Osteocyte (in vitro differentiated cells): ENCODE data around the gene AGRN. TPM values are rescaled to one million over a fixed set of nuclear protein-coding genes. Genes with fewer than 3 reads are reported as not detected.

Experiments used
- DNase-seq: peaks from one replicate; pipeline ENCODE4 v3.0.0; 2021; ENCODE audit warnings: mixed read lengths; ENCODE audit not compliant: unreplicated experiment; ENCODE audit errors: extremely low spot score
- H3K27ac Mint-ChIP-seq: one replicate; pipeline ENCODE4 v1.8.0; 2021; ENCODE audit warnings: mild to moderate bottlenecking, mixed read lengths; ENCODE audit not compliant: unreplicated experiment
- H3K27me3 Mint-ChIP-seq: one replicate; pipeline ENCODE4 v1.8.0; 2021; ENCODE audit warnings: mixed read lengths; ENCODE audit not compliant: unreplicated experiment
- H3K36me3 Mint-ChIP-seq: one replicate; pipeline ENCODE4 v1.8.0; 2021; ENCODE audit warnings: mixed read lengths; ENCODE audit not compliant: unreplicated experiment
- H3K4me1 Mint-ChIP-seq: one replicate; pipeline ENCODE4 v1.8.0; 2021; ENCODE audit warnings: mixed read lengths; ENCODE audit not compliant: unreplicated experiment
- H3K4me3 Mint-ChIP-seq: one replicate; pipeline ENCODE4 v1.8.0; 2021; ENCODE audit warnings: mild to moderate bottlenecking, moderate library complexity, mixed read lengths; ENCODE audit not compliant: unreplicated experiment
- H3K9me3 Mint-ChIP-seq: one replicate; pipeline ENCODE4 v1.8.0; 2021; ENCODE audit warnings: mixed read lengths; ENCODE audit not compliant: unreplicated experiment
- CTCF ChIP-seq: fragments of 200-600 bp; sonication (generic); IDR thresholded peaks from 2 replicates; pipeline ENCODE4 v1.5.0; 2021; ENCODE audit warnings: antibody characterized with exemption, mild to moderate bottlenecking, moderate library complexity
- total RNA-seq: library from RNA; stranded (reverse); gene quantifications from 2 replicates; pipeline ENCODE4 v1.2.1, GENCODE V29; 2021

The AGRN gene
- total RNA-seq, 1 donor from 2014 or later, result 191 TPM

- no peak for DNase-seq
- H3K27me3 Mint-ChIP-seq, result no peaks in the 10 kb centered on the region
- peaks cover 6% of the 10 kb centered on the region for H3K36me3 Mint-ChIP-seq
- TF ChIP-seq CTCF, result no peak
- peaks cover 11% of the 10 kb centered on the region for H3K4me1 Mint-ChIP-seq
- H3K9me3 Mint-ChIP-seq, result no peaks in the 10 kb centered on the region
- no peak overlapping the region for H3K27ac Mint-ChIP-seq
- H3K4me3 Mint-ChIP-seq, result peak overlapping the region; percentile 66
These were observed 12.5 kb downstream of the AGRN start for GRCh38 chr1:1032424-1032823.

- no peaks in the 10 kb centered on the region for H3K9me3 Mint-ChIP-seq
- H3K4me1 Mint-ChIP-seq, result peaks cover 9% of the 10 kb centered on the region
- DNase-seq, result peak; percentile 92
- peak overlapping the region; percentile 48 for H3K4me3 Mint-ChIP-seq
- no peaks in the 10 kb centered on the region for H3K27me3 Mint-ChIP-seq
- peak; percentile 86 for TF ChIP-seq CTCF
- peaks cover 6% of the 10 kb centered on the region for H3K36me3 Mint-ChIP-seq
- no peak overlapping the region for H3K27ac Mint-ChIP-seq
These were observed 13.2 kb downstream of the AGRN start for GRCh38 chr1:1033009-1033587.

- Mint-ChIP-seq H3K36me3 (peaks cover 6% of the 10 kb centered on the region), H3K4me1 (peaks cover 9% of the 10 kb centered on the region), H3K27ac (no peak overlapping the region), H3K4me3 (no peak overlapping the region), H3K27me3 (no peaks in the 10 kb centered on the region), H3K9me3 (no peaks in the 10 kb centered on the region)
- no peak for TF ChIP-seq CTCF
- DNase-seq, result no peak
These were observed 14.0 kb downstream of the AGRN start for GRCh38 chr1:1033731-1034438.

GRCh38 chr1:1034439-1034781 is 14.5 kb downstream of the AGRN start:
- DNase-seq, result no peak
- Mint-ChIP-seq H3K9me3 (no peaks in the 10 kb centered on the region), H3K4me3 (no peak overlapping the region), H3K27ac (no peak overlapping the region), H3K27me3 (no peaks in the 10 kb centered on the region), H3K36me3 (peaks cover 6% of the 10 kb centered on the region), H3K4me1 (peaks cover 9% of the 10 kb centered on the region)
- TF ChIP-seq CTCF, result no peak

GRCh38 chr1:1035291-1035943 is 15.5 kb downstream of the AGRN start:
- peaks cover 6% of the 10 kb centered on the region for H3K36me3 Mint-ChIP-seq

More at GRCh38 chr1:1035291-1035943, 15.5 kb downstream of the AGRN start:
- Mint-ChIP-seq H3K9me3 (no peaks in the 10 kb centered on the region), H3K4me1 (peaks cover 15% of the 10 kb centered on the region), H3K4me3 (no peak overlapping the region), H3K27me3 (no peaks in the 10 kb centered on the region), H3K27ac (no peak overlapping the region)
- no peak for TF ChIP-seq CTCF
- no peak for DNase-seq
